ENCODE measurements around the gene PIK3C2B.
A peak's percentile ranks its signal among the peaks of the same experiment; 100 is the strongest.

Gene PIK3C2B

GRCh38 chr1:204479387-204480136 lies 15.0 kb downstream of the PIK3C2B start:
- DNase-seq, result peak in 2 of 51 donors; percentile 18 to 21

GRCh38 chr1:204478921-204479320 lies 15.7 kb downstream of the PIK3C2B start:
- DNase-seq, result no peak

- peak in 2 of 51 donors; percentile 32 to 64 for DNase-seq
Measured at GRCh38 chr1:204478172-204478899, 16.3 kb downstream of the PIK3C2B start.

- peak in 37 of 51 donors; percentile 20 to 88 (median 70) for DNase-seq
Measured at GRCh38 chr1:204477036-204477740, 17.4 kb downstream of the PIK3C2B start.

- DNase-seq, result no peak
Measured at GRCh38 chr1:204476563-204476962, 18.0 kb downstream of the PIK3C2B start.

- peak in 1 of 51 donors; percentile 16 for DNase-seq
Measured at GRCh38 chr1:204475656-204476432, 18.8 kb downstream of the PIK3C2B start.

GRCh38 chr1:204473400-204473965 lies 21.1 kb downstream of the PIK3C2B start:
- DNase-seq, result no peak

- DNase-seq, result no peak
Measured at GRCh38 chr1:204472660-204473059, 21.9 kb downstream of the PIK3C2B start.

- DNase-seq, result no peak
Measured at GRCh38 chr1:204471687-204472086, 22.9 kb downstream of the PIK3C2B start.

- no peak for DNase-seq
Measured at GRCh38 chr1:204469304-204469703, 25.3 kb downstream of the PIK3C2B start.

GRCh38 chr1:204468766-204469302 lies 25.8 kb downstream of the PIK3C2B start:
- peak in 1 of 51 donors; percentile 41 for DNase-seq

- peak in 29 of 51 donors; percentile 15 to 82 (median 48) for DNase-seq
Measured at GRCh38 chr1:204468206-204468605, 26.4 kb downstream of the PIK3C2B start.

- peak in 47 of 51 donors; percentile 29 to 94 (median 77) for DNase-seq
Measured at GRCh38 chr1:204466416-204467405, 27.9 kb downstream of the PIK3C2B start.

GRCh38 chr1:204465546-204466415 lies 28.8 kb downstream of the PIK3C2B start:
- peak in 15 of 51 donors; percentile 12 to 81 (median 54) for DNase-seq

GRCh38 chr1:204464701-204465100 lies 29.9 kb downstream of the PIK3C2B start:
- no peak for DNase-seq

- no peak for DNase-seq
Measured at GRCh38 chr1:204464187-204464631, 30.4 kb downstream of the PIK3C2B start.

- DNase-seq, result no peak
Measured at GRCh38 chr1:204463125-204464060, 31.2 kb downstream of the PIK3C2B start.

Measured in hypothalamus (tissue), 51 donors.